Muscle layer of duodenum (tissue), 2 donors: ENCODE measurements around the gene TRA2A.

Experiments
- H3K27ac ChIP-seq: one replicate; pipeline ENCODE4 v1.7.0; 2013; ENCODE audit warnings: mild to moderate bottlenecking, low read length
- H3K27me3 ChIP-seq: one replicate; pipeline ENCODE4 v1.7.0; 2013; ENCODE audit warnings: low read depth, mild to moderate bottlenecking, control low read depth, low read length
- H3K36me3 ChIP-seq, 2 donors: one replicate each; pipeline ENCODE4 v1.7.0; 2013; ENCODE audit warnings: low read length in 2 of 2, control low read depth in 1 of 2, mild to moderate bottlenecking in 1 of 2; ENCODE audit not compliant: insufficient read depth in 2 of 2, control insufficient read depth in 1 of 2
- H3K4me1 ChIP-seq, 2 donors: one replicate each; pipeline ENCODE4 v1.7.0; 2013; ENCODE audit warnings: low read length in 2 of 2, mild to moderate bottlenecking in 2 of 2, control low read depth in 1 of 2, moderate library complexity in 1 of 2; ENCODE audit not compliant: insufficient read depth in 2 of 2, control insufficient read depth in 1 of 2
- H3K4me3 ChIP-seq, 2 donors: one replicate each; pipeline ENCODE4 v1.7.0; 2013; ENCODE audit warnings: low read length in 2 of 2, low read depth in 1 of 2, mild to moderate bottlenecking in 1 of 2
- H3K9me3 ChIP-seq, 2 donors: one replicate each; pipeline ENCODE4 v1.7.0; 2013; ENCODE audit warnings: low read length in 2 of 2, control low read depth in 1 of 2, mild to moderate bottlenecking in 1 of 2; ENCODE audit not compliant: control insufficient read depth in 1 of 2
- donor health status: healthy.

The TRA2A gene

DNA sequence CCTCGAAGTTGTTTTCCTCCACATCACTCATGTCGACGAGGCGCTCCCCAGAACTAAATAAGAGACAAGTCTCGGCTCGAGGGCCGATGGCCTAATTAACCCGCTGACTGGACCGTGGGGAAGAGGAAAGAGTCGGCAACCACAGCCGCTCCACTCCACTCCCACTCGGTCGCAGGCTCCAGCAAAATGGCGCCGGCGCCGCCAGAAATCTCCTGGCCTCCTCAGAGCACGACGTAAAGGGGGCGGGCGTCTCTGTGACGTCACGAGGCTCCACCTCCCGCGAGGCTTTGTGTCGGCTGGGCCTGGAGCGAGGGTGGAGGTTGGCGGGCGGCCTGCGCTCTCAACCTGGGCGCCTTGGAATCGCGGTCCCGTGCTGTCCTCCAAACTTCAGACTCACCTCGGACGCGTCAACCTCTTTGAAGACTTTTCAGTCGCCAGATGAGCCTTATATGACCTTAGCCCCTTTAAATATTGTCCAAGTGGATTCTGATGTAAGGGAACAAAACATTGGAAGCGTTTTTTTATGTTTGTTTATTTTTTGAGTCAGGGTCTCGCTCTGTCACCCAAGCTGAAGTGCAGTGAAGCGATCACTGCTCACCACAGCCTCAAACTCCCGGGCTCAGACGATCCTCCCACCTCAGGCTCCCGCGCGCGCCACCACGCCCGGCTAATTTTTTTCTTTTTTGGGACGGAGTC lies at the start of gene TRA2A:
TSS of gene TRA2A (minus strand) at position 188 of the 696 bp plus-strand sequence. CDS start at position 31, 157 bp downstream.
- Histone ChIP-seq H3K4me3 (peak within 1 kb of the TSS; percentile 84 to 87), H3K36me3 (peaks cover 0 to 4% of the 10 kb centered on the region in 2 donors), H3K27me3 (no peaks in the 10 kb centered on the region), H3K27ac (peak within 1 kb of the TSS; percentile 99), H3K9me3 (no peaks in the 10 kb centered on the region), H3K4me1 (peaks cover 6 to 30% of the 10 kb centered on the region in 2 donors)

GRCh38 chr7:23570592-23571200 lies 38.9 kb upstream of the TRA2A start:
- Histone ChIP-seq H3K27ac (no peak overlapping the region), H3K4me1 (no peaks in the 10 kb centered on the region), H3K4me3 (no peak overlapping the region), H3K36me3 (no peaks in the 10 kb centered on the region), H3K9me3 (no peaks in the 10 kb centered on the region), H3K27me3 (no peaks in the 10 kb centered on the region)

DNA sequence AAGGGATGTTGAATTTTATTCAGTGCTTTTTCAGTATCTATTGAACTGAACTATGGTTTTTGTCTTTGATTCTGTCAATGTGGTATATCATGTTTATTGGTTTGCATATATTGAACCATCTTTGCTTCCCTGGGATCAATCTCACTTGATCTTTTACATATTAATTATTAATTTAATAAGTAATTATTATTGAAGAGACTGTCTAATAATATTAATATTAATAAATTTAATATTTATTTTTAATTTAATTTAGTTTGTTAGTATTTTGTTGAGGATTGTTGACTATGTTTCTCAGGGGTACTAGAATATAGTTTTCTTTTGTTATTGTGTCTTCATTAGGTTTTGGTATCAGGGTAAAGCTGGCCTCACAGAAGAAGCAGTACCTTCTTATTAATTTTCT lies 26.5 kb upstream of the TRA2A start:
- no peaks in the 10 kb centered on the region for H3K9me3 ChIP-seq
- no peak overlapping the region for H3K27ac ChIP-seq
- no peaks in the 10 kb centered on the region for H3K36me3 ChIP-seq
- no peaks in the 10 kb centered on the region for H3K4me1 ChIP-seq
- no peak overlapping the region for H3K4me3 ChIP-seq
- H3K27me3 ChIP-seq: no peaks in the 10 kb centered on the region

- H3K27me3 ChIP-seq: no peaks in the 10 kb centered on the region
Measured at GRCh38 chr7:23547662-23548061, 15.9 kb upstream of the TRA2A start.

DNA sequence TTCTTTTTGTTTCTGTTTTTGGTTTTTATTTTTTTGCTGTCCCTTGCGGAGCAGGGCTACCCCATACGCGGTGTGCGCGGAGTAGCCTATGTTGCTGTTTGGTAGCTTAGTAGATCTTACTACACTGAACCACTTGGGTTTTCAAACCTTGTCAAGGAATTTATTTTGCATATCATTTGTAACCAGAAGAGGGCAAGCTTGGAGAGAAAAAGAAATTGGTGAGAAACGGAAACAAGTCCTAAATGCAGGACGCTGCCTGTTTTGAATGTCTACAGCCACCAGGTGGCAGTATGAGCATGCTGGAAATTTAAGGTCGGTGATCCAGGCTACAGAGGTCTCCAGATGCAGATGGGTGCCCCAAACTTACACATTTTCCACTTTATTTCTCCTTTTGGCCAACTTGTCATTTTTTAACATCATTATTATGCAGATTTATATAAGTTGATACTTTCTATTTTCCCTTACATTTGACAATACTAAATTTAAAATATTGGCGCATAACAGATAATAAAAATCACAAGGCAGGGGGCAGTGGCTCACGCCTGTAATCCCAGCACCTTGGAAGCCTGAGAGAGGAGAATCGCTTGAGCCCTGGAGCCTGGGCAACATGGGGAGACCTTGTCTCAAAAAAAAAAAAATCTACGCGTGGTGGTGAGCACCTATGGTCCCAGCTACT lies 15.3 kb upstream of the TRA2A start:
- no peak overlapping the region for H3K27ac ChIP-seq
- H3K4me3 ChIP-seq: no peak overlapping the region
- H3K27me3 ChIP-seq: no peaks in the 10 kb centered on the region
- peaks cover 0 to 4% of the 10 kb centered on the region in 2 donors for H3K4me1 ChIP-seq
- no peaks in the 10 kb centered on the region for H3K9me3 ChIP-seq
- no peaks in the 10 kb centered on the region for H3K36me3 ChIP-seq

More at GRCh38 chr7:23547662-23548061, 15.9 kb upstream of the TRA2A start:
- Histone ChIP-seq H3K36me3 (no peaks in the 10 kb centered on the region), H3K9me3 (no peaks in the 10 kb centered on the region), H3K27ac (no peak overlapping the region), H3K4me3 (no peak overlapping the region), H3K4me1 (peaks cover 0 to 4% of the 10 kb centered on the region in 2 donors)

DNA sequence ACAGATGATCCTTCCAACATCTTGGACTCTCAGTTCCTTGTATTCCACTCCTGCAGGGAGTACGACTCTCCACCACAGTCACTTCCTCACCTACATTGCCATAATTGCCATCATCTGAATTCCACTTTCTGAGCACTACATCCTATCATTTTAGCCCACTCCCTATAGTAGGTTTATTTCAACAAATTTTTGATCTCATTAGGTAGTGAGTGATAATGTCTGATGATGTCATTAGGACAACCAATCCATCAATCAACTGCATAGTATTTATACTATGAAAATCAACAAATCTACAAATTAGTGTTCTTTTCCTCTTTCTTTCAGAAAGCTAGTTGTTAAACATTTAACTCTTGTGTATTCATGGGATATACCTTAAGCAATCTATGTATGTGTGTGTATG lies 13.7 kb upstream of the TRA2A start:
- no peaks in the 10 kb centered on the region for H3K36me3 ChIP-seq

DNA sequence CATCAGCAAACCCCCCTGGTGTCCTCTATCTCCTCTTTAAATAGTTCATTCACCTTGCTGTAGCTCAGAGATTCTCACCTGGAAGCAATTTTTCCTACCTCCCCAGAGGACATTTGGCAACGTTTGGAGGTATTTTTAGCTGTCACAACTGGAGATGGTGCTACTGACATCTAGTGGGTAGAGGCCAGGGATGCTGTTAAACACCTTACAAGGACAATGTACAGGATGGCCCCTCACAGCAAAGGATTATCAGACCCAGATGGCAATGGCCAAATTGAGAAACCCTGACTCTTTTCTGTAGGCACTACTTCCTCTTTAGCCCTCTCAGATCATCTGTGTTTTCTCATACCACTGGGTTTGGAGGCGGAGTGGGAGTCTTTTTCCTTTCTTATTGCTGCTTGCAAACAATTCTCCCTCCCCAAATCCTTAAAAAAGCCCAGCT lies 13.2 kb upstream of the TRA2A start:
- H3K27ac ChIP-seq: no peak overlapping the region
- no peaks in the 10 kb centered on the region for H3K27me3 ChIP-seq
- no peak overlapping the region for H3K4me3 ChIP-seq
- H3K36me3 ChIP-seq: no peaks in the 10 kb centered on the region
- H3K4me1 ChIP-seq: peaks cover 0 to 4% of the 10 kb centered on the region in 2 donors
- H3K9me3 ChIP-seq: no peaks in the 10 kb centered on the region

More for the DNA sequence above, 13.7 kb upstream of the TRA2A start:
- Histone ChIP-seq H3K9me3 (no peaks in the 10 kb centered on the region), H3K27me3 (no peaks in the 10 kb centered on the region), H3K4me1 (peaks cover 0 to 4% of the 10 kb centered on the region in 2 donors), H3K27ac (no peak overlapping the region), H3K4me3 (no peak overlapping the region)

- no peaks in the 10 kb centered on the region for H3K9me3 ChIP-seq
- no peak overlapping the region for H3K4me3 ChIP-seq
- peaks cover 0 to 4% of the 10 kb centered on the region in 2 donors for H3K4me1 ChIP-seq
- H3K27me3 ChIP-seq: no peaks in the 10 kb centered on the region
- no peaks in the 10 kb centered on the region for H3K36me3 ChIP-seq
- no peak overlapping the region for H3K27ac ChIP-seq
Measured at GRCh38 chr7:23542752-23543151, 11.0 kb upstream of the TRA2A start.

- Histone ChIP-seq H3K4me3 (no peak overlapping the region), H3K27me3 (no peaks in the 10 kb centered on the region), H3K36me3 (no peaks in the 10 kb centered on the region), H3K27ac (no peak overlapping the region), H3K4me1 (no peaks in the 10 kb centered on the region), H3K9me3 (no peaks in the 10 kb centered on the region)
Measured at GRCh38 chr7:23539494-23539907, 7.7 kb upstream of the TRA2A start.

GRCh38 chr7:23538301-23538700 lies 6.5 kb upstream of the TRA2A start:
- Histone ChIP-seq H3K27me3 (no peaks in the 10 kb centered on the region), H3K4me3 (no peak overlapping the region)

GRCh38 chr7:23533238-23533604 lies 1.4 kb upstream of the TRA2A start:
- no peaks in the 10 kb centered on the region for H3K9me3 ChIP-seq

More at GRCh38 chr7:23538301-23538700, 6.5 kb upstream of the TRA2A start:
- Histone ChIP-seq H3K9me3 (no peaks in the 10 kb centered on the region), H3K27ac (no peak overlapping the region), H3K36me3 (no peaks in the 10 kb centered on the region), H3K4me1 (no peaks in the 10 kb centered on the region)

More at GRCh38 chr7:23533238-23533604, 1.4 kb upstream of the TRA2A start:
- Histone ChIP-seq H3K27me3 (no peaks in the 10 kb centered on the region), H3K4me1 (peaks cover 3 to 18% of the 10 kb centered on the region in 2 donors), H3K36me3 (peaks cover 0 to 4% of the 10 kb centered on the region in 2 donors), H3K4me3 (no peak overlapping the region), H3K27ac (no peak overlapping the region)
